Prostate gland (tissue), 2 donors: Measurements from ENCODE around the gene PARP8. TPM values are rescaled to one million over a fixed set of nuclear protein-coding genes. Genes with fewer than 3 reads are reported as not detected.
"Not testable (repeated sequence)": the region's sequence is repeated elsewhere in the genome, so short reads cannot be mapped to it uniquely, and the experiment has no call there.

Source experiments
- DNase-seq: peaks from one replicate; pipeline ENCODE4 v3.0.0-alpha.2; 2019; ENCODE audit warnings: low spot score
- H3K27ac ChIP-seq, 2 donors: fragments of 200-600 bp; sonication (generic); 2 replicates each; pipeline ENCODE4 v1.5.1; 2017 to 2019
- H3K27me3 ChIP-seq: fragments of 200-600 bp; sonication (generic); replicated peaks from 2 replicates; pipeline ENCODE4 v1.5.1; 2019; ENCODE audit not compliant: insufficient read depth
- H3K36me3 ChIP-seq, 2 donors: fragments of 200-600 bp; sonication (generic); 1 replicate in 1 of 2; 2 replicates in 1 of 2; pipeline versions ENCODE4 v1.5.1 to v1.8.1; 2017 to 2019
- H3K4me1 ChIP-seq: fragments of 200-600 bp; sonication (generic); replicated peaks from 2 replicates; pipeline ENCODE4 v1.5.1; 2019
- H3K4me3 ChIP-seq, 2 donors: fragments of 200-600 bp; sonication (generic); 2 replicates each; pipeline ENCODE4 v1.5.1; 2017 to 2019
- H3K9me3 ChIP-seq: fragments of 200-600 bp; sonication (generic); 2 replicates; pipeline ENCODE4 v1.5.1; 2017
- CTCF ChIP-seq, 4 experiments: fragments of 200-600 bp in 2 of 4; fragments of 450-650 bp in 2 of 4; sonication (generic) in 2 of 4; IDR thresholded peaks; 1 replicate in 3 of 4; 2 replicates in 1 of 4; pipeline ENCODE4 v1.5.1; 2016 to 2019; ENCODE audit warnings: antibody characterized with exemption in 4 of 4, mild to moderate bottlenecking in 2 of 4, moderate library complexity in 2 of 4
- POLR2A ChIP-seq: fragments of 450-650 bp; IDR thresholded peaks from one replicate; pipeline ENCODE4 v1.6.1; 2016; ENCODE audit warnings: antibody characterized with exemption, mild to moderate bottlenecking
- POLR2AphosphoS5 ChIP-seq: sonication (generic); formaldehyde crosslinking; IDR thresholded peaks from one replicate; pipeline ENCODE4 v1.6.1; 2017; ENCODE audit warnings: antibody characterized with exemption
- WGBS: methylation state at CpG from one replicate; pipeline ENCODE4 v1.1.5; 2018; 5-methylcytosine and 5-hydroxymethylcytosine counted together
- intact Hi-C: fragments of 100-400 bp; cut with DNase I; formaldehyde crosslinking; loops from one replicate; pipeline ENCODE4 v1.14.2; 2022
- total RNA-seq, 2 donors: library from RNA; depleted of rRNA; stranded (reverse); fragments of >200 nt; gene quantifications; one replicate each; pipeline ENCODE4 v1.1.0, GENCODE V29; 2016

PARP8 gene
- total RNA-seq, 2 donors from 2014 or later = 21.8 TPM

GRCh38 chr5:50691399-50692016 lies 25.1 kb downstream of the PARP8 start:
- Histone ChIP-seq H3K4me1 (no peaks in the 10 kb centered on the region), H3K27ac (no peak overlapping the region), H3K4me3 (no peak overlapping the region), H3K9me3 (no peaks in the 10 kb centered on the region), H3K27me3 (no peaks in the 10 kb centered on the region), H3K36me3 (no peaks in the 10 kb centered on the region)
- TF ChIP-seq POLR2AphosphoS5 = no peak
- no peak for TF ChIP-seq CTCF (IDR thresholded peaks at IDR 0.05)
- no peak for TF ChIP-seq POLR2A
- intact Hi-C loops = no loop called here
- DNase-seq = no peak
- WGBS = 85% methylated on average over 5 of the region's 5 CpGs

GRCh38 chr5:50694027-50694590 lies 27.7 kb downstream of the PARP8 start:
- Histone ChIP-seq H3K27ac (no peak overlapping the region), H3K4me3 (no peak overlapping the region), H3K36me3 (no peaks in the 10 kb centered on the region), H3K9me3 (no peaks in the 10 kb centered on the region), H3K27me3 (no peaks in the 10 kb centered on the region), H3K4me1 (no peaks in the 10 kb centered on the region)
- DNase-seq = no peak
- TF ChIP-seq POLR2A = no peak
- no peak for TF ChIP-seq CTCF (IDR thresholded peaks at IDR 0.05)
- TF ChIP-seq POLR2AphosphoS5 = no peak
- intact Hi-C loops = no loop called here

GRCh38 chr5:50694626-50695025 lies 28.2 kb downstream of the PARP8 start:
- H3K36me3 ChIP-seq, H3K4me1 ChIP-seq, H3K4me3 ChIP-seq, DNase-seq, H3K9me3 ChIP-seq, H3K27ac ChIP-seq, intact Hi-C loops, H3K27me3 ChIP-seq: not testable (repeated sequence)
- WGBS = 92% methylated on average over 4 of the region's 4 CpGs

- WGBS = 92% methylated on average over 1 of the region's 1 CpG
- no peak overlapping the region for H3K4me3 ChIP-seq
- no peaks in the 10 kb centered on the region for H3K9me3 ChIP-seq
- H3K27ac ChIP-seq = no peak overlapping the region
- TF ChIP-seq POLR2AphosphoS5 (no peak), POLR2A (no peak), CTCF (IDR thresholded peaks at IDR 0.05) (no peak)
- no peaks in the 10 kb centered on the region for H3K36me3 ChIP-seq
- no peak for DNase-seq
- H3K27me3 ChIP-seq = no peaks in the 10 kb centered on the region
- intact Hi-C loops = no loop called here
- no peaks in the 10 kb centered on the region for H3K4me1 ChIP-seq
Observed at GRCh38 chr5:50697739-50698138, 31.3 kb downstream of the PARP8 start.

GRCh38 chr5:50699737-50700136 lies 33.3 kb downstream of the PARP8 start:
- no peak overlapping the region for H3K4me3 ChIP-seq
- TF ChIP-seq POLR2A = no peak
- no peak for TF ChIP-seq CTCF (IDR thresholded peaks at IDR 0.05)
- no peak for TF ChIP-seq POLR2AphosphoS5
- H3K4me1 ChIP-seq = no peaks in the 10 kb centered on the region
- H3K36me3 ChIP-seq = no peaks in the 10 kb centered on the region
- intact Hi-C loops = no loop called here
- H3K27me3 ChIP-seq = no peaks in the 10 kb centered on the region
- no peak for DNase-seq
- WGBS = 100% methylated on average over 2 of the region's 2 CpGs
- no peak overlapping the region for H3K27ac ChIP-seq
- no peaks in the 10 kb centered on the region for H3K9me3 ChIP-seq
